ENCODE results near the gene INPP5D. TPM values are rescaled to one million over a fixed set of nuclear protein-coding genes. Genes with fewer than 3 reads are reported as not detected.
"Not testable (repeated sequence)": the region's sequence is repeated elsewhere in the genome, so short reads cannot be mapped to it uniquely, and the experiment has no call there.

Gene INPP5D
- total RNA-seq, 1 experiment from 2014 or later = 2.3 TPM

GRCh38 chr2:233199870-233200269, 139.7 kb downstream of the INPP5D start:
- no peak for DNase-seq (ENCODE audit: low spot score)
- H3K27ac ChIP-seq (ENCODE audit: low read depth, low read length, poor library complexity, severe bottlenecking) = no peak overlapping the region
- no peaks in the 10 kb centered on the region for H3K27me3 ChIP-seq (replicated peaks; ENCODE audit: insufficient read depth, low read depth, low read length, poor library complexity)
- no TSS peak for BruUV-seq (replicated peaks)
- no peak for TF ChIP-seq EZH2 (IDR thresholded peaks at IDR 0.05; ENCODE audit: borderline replicate concordance, low read depth, low read length, poor library complexity, severe bottlenecking)
- TF ChIP-seq, protein P1, sequence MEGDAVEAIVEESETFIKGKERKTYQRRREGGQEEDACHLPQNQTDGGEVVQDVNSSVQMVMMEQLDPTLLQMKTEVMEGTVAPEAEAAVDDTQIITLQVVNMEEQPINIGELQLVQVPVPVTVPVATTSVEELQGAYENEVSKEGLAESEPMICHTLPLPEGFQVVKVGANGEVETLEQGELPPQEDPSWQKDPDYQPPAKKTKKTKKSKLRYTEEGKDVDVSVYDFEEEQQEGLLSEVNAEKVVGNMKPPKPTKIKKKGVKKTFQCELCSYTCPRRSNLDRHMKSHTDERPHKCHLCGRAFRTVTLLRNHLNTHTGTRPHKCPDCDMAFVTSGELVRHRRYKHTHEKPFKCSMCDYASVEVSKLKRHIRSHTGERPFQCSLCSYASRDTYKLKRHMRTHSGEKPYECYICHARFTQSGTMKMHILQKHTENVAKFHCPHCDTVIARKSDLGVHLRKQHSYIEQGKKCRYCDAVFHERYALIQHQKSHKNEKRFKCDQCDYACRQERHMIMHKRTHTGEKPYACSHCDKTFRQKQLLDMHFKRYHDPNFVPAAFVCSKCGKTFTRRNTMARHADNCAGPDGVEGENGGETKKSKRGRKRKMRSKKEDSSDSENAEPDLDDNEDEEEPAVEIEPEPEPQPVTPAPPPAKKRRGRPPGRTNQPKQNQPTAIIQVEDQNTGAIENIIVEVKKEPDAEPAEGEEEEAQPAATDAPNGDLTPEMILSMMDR (conservative IDR thresholded peaks at IDR 0.05; ENCODE audit: low read depth, low read length) = no peak
- CTCF ChIA-PET = no interaction called here
- H3K4me3 ChIP-seq (ENCODE audit: low read depth, low read length, poor library complexity, severe bottlenecking) = no peak overlapping the region
- H3K36me3 ChIP-seq (ENCODE audit: insufficient read depth, low read length, poor library complexity, severe bottlenecking) = no peaks in the 10 kb centered on the region
- peaks cover 8% of the 10 kb centered on the region for H3K9me3 ChIP-seq (ENCODE audit: low read depth, low read length, poor library complexity, severe bottlenecking)
- no peaks in the 10 kb centered on the region for H3K4me1 ChIP-seq (ENCODE audit: insufficient read depth, low read length, poor library complexity, severe bottlenecking)
- POLR2A ChIA-PET (ENCODE audit: low non-redundant PET) = no interaction called here
- intact Hi-C loops (cut with micrococcal nuclease; ENCODE audit: unreplicated experiment) = no loop called here

- DNase-seq (ENCODE audit: low spot score); intact Hi-C loops (cut with micrococcal nuclease; ENCODE audit: unreplicated experiment); H3K36me3 ChIP-seq (ENCODE audit: insufficient read depth, low read length, poor library complexity, severe bottlenecking); CTCF ChIA-PET; H3K4me3 ChIP-seq (ENCODE audit: low read depth, low read length, poor library complexity, severe bottlenecking); H3K9me3 ChIP-seq (ENCODE audit: low read depth, low read length, poor library complexity, severe bottlenecking); BruUV-seq (replicated peaks); H3K4me1 ChIP-seq (ENCODE audit: insufficient read depth, low read length, poor library complexity, severe bottlenecking); H3K27ac ChIP-seq (ENCODE audit: low read depth, low read length, poor library complexity, severe bottlenecking); POLR2A ChIA-PET (ENCODE audit: low non-redundant PET); H3K27me3 ChIP-seq (replicated peaks; ENCODE audit: insufficient read depth, low read depth, low read length, poor library complexity): not testable (repeated sequence)
These were observed 140.6 kb downstream of the INPP5D start for GRCh38 chr2:233200790-233201189.

GRCh38 chr2:233201258-233202013, 141.3 kb downstream of the INPP5D start:
- Histone ChIP-seq H3K27me3 (replicated peaks; ENCODE audit: insufficient read depth, low read depth, low read length, poor library complexity) (no peaks in the 10 kb centered on the region), H3K9me3 (ENCODE audit: low read depth, low read length, poor library complexity, severe bottlenecking) (peaks cover 8% of the 10 kb centered on the region), H3K36me3 (ENCODE audit: insufficient read depth, low read length, poor library complexity, severe bottlenecking) (no peaks in the 10 kb centered on the region), H3K4me1 (ENCODE audit: insufficient read depth, low read length, poor library complexity, severe bottlenecking) (no peaks in the 10 kb centered on the region), H3K4me3 (ENCODE audit: low read depth, low read length, poor library complexity, severe bottlenecking) (no peak overlapping the region), H3K27ac (ENCODE audit: low read depth, low read length, poor library complexity, severe bottlenecking) (no peak overlapping the region)
- intact Hi-C loops (cut with micrococcal nuclease; ENCODE audit: unreplicated experiment) = no loop called here
- CTCF ChIA-PET = interaction anchor here (0.6 kb wide), 1 partner anchor 103 kb away, joined by 3 read pairs; no protein-coding TSS in a partner anchor
- DNase-seq (ENCODE audit: low spot score) = no peak
- TF ChIP-seq EZH2 (IDR thresholded peaks at IDR 0.05; ENCODE audit: borderline replicate concordance, low read depth, low read length, poor library complexity, severe bottlenecking) = no peak
- TF ChIP-seq, protein P1 (conservative IDR thresholded peaks at IDR 0.05; ENCODE audit: low read depth, low read length) = no peak
- POLR2A ChIA-PET (ENCODE audit: low non-redundant PET) = no interaction called here
- no TSS peak for BruUV-seq (replicated peaks)

DNA sequence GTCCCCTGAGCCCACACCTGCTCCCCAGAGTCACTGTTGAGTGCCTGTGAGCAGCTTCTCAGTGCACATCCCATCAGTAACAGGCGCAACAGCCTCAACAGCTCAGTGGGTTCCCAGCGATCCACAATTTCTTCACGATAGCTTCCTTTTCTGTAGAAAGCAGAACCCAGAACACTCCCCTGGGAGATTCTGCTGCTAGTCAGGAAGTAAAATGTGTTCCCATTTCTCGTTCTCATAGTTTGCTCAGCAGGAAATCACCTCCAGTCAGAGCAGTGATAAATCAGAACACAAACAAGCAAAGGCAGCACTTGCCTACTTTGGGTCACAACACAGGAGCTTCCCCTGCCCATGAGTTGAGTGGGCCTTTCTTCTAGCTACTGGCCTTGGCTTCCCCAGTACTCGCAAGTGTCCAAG, 142.4 kb downstream of the INPP5D start:
- H3K27ac ChIP-seq (ENCODE audit: low read depth, low read length, poor library complexity, severe bottlenecking) = no peak overlapping the region
- no TSS peak for BruUV-seq (replicated peaks)
- TF ChIP-seq, protein P1 (conservative IDR thresholded peaks at IDR 0.05; ENCODE audit: low read depth, low read length) = no peak
- TF ChIP-seq EZH2 (IDR thresholded peaks at IDR 0.05; ENCODE audit: borderline replicate concordance, low read depth, low read length, poor library complexity, severe bottlenecking) = no peak
- no peak overlapping the region for H3K4me3 ChIP-seq (ENCODE audit: low read depth, low read length, poor library complexity, severe bottlenecking)
- CTCF ChIA-PET = no interaction called here
- peak; percentile 60 for DNase-seq (ENCODE audit: low spot score)
- H3K27me3 ChIP-seq (replicated peaks; ENCODE audit: insufficient read depth, low read depth, low read length, poor library complexity) = no peaks in the 10 kb centered on the region
- POLR2A ChIA-PET (ENCODE audit: low non-redundant PET) = no interaction called here
- H3K9me3 ChIP-seq (ENCODE audit: low read depth, low read length, poor library complexity, severe bottlenecking) = peaks cover 8% of the 10 kb centered on the region
- intact Hi-C loops (cut with micrococcal nuclease; ENCODE audit: unreplicated experiment) = no loop called here
- no peaks in the 10 kb centered on the region for H3K36me3 ChIP-seq (ENCODE audit: insufficient read depth, low read length, poor library complexity, severe bottlenecking)
- no peaks in the 10 kb centered on the region for H3K4me1 ChIP-seq (ENCODE audit: insufficient read depth, low read length, poor library complexity, severe bottlenecking)

All from A673 (cell line).